HFF-Myc (cell line): ENCODE results near the gene UNC13D.

Experiments used
- DNase-seq: peaks from one replicate; pipeline ENCODE4 v3.0.0-alpha.2; 2011; ENCODE audit warnings: low read depth; ENCODE audit errors: extremely low read depth
- H3K4me3 ChIP-seq: replicated peaks from 2 replicates; pipeline ENCODE4 v1.5.1; 2011; ENCODE audit warnings: low read depth, mild to moderate bottlenecking, control low read depth, low read length
- TF ChIP-seq, protein P1 (sequence below): IDR thresholded peaks from 2 replicates; pipeline ENCODE4 v1.5.1; 2012; ENCODE audit warnings: mild to moderate bottlenecking, low read depth, low read length, control low read depth; ENCODE audit errors: missing control alignments

Gene UNC13D

DNA sequence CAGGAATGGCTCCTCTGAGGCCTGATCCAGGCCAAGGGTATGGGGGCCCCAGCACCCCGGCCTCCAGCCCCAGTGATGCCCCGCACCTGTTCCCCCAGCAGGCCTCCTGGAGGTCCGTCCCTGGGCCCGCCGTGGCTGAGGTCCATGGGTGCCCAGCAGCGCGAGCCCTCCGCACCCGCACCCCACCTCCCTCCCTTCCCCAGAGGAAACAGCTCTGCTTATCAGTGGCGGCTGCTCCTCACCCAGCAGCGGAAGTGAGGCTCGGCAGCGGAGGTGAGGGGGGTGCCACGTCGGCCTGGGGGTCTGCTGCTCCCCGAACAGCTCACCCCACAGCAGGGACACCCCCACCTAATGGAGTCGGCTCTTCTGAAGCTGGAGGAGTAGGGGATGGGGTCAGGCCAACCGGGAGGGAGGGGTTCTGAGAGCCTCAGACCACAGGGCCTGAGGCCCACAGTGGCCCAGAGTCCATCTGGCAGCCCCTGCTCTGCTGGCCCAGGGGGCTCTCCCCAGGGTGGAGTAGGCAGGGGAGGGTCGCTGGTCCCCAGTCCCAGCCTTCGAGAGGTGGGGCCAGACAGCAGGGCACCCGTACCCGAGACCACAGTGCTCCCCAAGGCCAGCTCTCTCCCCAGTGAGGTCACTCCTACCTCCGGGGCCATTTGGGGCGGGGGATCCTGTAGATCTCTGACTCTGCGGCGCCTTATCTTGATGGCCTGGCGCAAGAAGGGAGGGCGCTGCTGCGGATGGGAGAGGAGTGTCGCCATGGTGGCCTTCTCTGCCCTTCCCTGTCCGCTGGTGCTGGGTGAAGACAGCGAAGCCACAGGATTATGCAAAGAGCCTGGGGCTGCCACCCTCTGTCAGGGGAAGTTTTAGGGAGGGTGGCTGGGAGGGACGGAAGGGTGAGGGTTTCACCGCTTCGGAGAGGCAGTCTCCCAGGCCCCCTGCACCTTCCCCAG, at the start of gene UNC13D:
TSS of gene UNC13D (minus strand) at position 828 of the 953 bp plus-strand sequence. CDS start at position 761, 67 bp downstream.
- H3K4me3 ChIP-seq: no peak within 1 kb of the TSS
- TF ChIP-seq, protein P1, sequence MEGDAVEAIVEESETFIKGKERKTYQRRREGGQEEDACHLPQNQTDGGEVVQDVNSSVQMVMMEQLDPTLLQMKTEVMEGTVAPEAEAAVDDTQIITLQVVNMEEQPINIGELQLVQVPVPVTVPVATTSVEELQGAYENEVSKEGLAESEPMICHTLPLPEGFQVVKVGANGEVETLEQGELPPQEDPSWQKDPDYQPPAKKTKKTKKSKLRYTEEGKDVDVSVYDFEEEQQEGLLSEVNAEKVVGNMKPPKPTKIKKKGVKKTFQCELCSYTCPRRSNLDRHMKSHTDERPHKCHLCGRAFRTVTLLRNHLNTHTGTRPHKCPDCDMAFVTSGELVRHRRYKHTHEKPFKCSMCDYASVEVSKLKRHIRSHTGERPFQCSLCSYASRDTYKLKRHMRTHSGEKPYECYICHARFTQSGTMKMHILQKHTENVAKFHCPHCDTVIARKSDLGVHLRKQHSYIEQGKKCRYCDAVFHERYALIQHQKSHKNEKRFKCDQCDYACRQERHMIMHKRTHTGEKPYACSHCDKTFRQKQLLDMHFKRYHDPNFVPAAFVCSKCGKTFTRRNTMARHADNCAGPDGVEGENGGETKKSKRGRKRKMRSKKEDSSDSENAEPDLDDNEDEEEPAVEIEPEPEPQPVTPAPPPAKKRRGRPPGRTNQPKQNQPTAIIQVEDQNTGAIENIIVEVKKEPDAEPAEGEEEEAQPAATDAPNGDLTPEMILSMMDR: no peak
- no peak for DNase-seq

DNA sequence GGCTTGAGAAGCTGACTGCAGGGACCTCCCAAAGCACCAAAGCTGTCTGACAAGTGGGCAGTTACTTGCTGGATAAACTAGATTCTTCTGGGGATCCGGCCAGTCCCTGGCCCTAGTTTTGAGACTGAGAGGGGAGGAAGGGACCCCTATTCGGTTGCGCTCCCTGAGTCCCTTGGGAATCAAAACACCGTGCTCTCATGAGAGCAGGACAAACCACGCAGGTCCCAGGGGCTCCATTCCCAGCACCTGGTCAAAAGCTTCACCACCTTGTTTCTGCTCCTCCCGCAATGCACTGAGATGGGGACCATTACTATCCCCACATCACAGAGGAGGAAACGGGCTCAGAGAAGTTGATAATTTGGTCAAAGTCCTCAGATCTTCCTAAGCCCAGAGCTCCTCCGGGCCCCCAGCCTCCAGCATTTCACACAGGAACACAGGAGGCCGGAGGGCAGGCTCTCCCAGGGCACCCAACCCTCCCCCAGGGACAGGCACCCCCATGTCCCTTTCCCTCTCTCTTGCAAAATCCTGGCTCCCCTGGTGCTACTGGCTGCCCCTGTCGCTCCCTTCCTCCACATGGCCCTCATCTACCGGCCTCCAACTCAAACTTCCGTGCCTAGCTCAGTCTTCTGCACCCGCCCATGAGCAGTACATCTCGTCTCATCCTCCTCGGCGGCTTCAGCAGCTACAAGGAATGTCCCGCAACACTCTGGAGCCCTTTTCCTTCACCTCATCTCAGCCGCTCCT, 49.3 kb upstream of the UNC13D start:
- TF ChIP-seq, protein P1: no peak
- H3K4me3 ChIP-seq: no peak overlapping the region
- DNase-seq: no peak

DNA sequence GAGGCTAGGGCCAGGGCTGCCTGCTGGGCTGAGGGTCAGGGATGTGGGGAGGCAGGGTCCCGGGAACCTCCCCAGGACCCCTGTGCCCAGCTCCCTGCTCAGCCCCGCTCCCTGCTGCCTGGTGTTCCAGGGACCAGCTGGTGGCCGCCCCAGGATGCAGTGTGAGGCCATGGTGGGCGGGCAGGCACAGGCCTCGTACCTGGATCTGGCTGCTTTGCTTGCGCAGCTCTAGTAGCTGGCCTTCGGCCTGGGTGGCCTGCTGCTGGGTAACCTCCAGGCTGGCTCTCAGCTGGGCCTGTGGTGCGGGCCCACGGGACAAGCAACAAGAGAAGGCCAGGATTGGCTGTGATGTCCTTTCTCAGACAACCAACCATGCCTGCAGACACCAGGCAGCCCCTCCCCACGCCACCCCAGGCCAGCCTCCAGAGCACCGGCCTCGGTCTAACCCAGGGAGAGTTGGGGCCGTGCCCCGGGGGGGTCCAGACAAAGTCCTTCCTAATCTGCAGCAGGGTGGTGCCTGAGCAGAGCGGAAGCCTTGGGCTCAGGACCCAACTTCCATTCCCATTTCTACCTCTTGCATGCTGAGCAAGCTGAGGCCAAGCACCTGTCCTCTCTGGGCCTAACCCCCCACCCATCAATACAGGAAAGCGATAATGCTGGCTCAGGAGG, 48.5 kb upstream of the UNC13D start:
- DNase-seq: no peak
- TF ChIP-seq, protein P1: no peak
- H3K4me3 ChIP-seq: no peak overlapping the region

DNA sequence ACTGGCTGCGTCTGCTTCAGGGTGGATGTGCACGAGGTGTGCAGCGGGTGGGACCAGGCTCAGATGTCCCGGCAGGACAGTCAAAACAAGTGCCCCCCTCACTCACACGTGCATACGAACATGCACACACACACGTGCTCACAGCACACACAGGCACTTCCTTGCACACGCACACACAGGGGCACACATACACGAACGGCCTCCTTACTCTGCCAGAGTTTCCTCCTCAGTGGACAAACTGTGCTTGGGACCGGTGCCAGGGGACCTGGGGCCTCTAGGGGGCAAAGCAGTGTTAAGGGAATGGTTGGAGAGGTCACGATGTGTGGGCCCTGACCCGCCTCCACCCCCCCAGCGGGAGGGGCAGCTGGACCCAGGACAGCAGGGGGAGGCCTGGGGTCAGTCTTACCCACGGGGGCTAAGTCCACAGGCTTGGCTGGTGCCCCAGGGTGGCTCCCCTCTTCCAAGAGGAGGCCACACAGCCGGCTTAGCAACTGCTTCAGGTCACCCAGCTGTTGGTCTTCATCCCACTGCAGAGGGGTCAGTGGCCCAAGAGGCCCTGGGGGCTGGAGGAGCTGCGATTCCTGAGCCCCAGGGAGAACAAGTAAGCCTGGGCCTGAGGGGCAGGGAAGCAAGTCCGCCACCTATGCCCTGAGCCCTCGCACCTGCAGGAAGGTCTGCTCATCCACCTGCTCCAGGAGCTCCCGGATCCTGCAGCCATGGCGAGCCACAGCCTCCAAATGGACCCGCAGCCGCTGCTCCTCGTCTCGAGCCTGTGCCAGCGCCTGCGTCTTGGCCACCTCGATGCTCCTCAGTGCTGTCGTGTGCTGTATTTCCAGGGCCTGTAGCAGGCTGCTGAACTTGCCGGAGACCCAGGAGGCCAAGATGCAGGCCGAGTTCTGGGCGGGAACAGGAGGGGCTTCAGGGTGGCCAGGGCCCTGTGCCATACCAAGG, 47.7 kb upstream of the UNC13D start:
- TF ChIP-seq, protein P1: no peak
- no peak for DNase-seq
- H3K4me3 ChIP-seq: no peak overlapping the region

DNA sequence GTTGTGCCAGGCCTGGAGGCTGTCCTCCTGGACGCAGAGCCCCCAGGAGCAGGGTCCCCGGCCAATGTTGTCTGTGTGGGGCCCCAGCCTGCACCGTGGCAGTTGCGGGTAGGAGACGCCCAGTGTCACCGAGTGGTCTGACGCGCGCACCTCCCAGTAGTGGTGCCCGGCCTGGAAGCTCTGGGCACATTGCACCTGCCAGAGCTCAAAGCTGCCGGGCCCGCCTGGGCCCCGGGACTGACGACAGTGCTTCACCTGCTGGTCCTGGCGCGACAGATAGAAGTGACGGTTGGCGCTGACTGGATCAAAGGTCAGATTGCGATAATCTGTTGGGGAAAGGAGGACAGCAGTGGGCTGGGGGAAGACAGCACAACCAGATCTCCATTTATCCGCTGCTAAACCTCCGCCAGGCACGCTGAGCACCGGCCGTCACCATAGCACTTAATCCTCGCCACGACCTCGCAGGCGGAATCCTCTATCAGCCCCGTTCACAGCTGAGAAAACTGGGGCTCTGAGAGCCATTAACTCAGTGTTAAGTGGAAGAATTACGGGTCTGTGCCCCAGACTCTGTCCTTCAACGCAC, 46.9 kb upstream of the UNC13D start:
- no peak for DNase-seq
- TF ChIP-seq, protein P1: no peak
- no peak overlapping the region for H3K4me3 ChIP-seq

DNA sequence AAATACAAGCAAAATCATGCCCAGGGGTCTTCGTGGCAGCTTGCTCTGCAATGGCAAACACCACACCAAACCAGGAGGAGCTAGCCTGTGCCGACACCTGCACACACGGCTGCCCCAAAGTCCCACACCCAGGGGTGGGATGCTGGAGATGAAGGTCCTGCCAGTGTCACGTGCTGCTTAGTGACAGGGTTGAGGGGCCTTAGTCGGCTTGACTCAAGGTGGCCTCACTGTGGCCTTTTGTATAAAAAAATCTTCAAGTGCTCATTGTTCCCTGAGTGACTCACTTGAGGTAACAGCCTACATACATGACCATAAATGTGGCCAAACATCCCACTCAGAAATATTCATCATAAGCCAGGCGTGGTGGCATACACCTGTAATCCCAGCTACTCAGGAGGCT, 45.2 kb upstream of the UNC13D start:
- TF ChIP-seq, protein P1: no peak
- DNase-seq: no peak
- H3K4me3 ChIP-seq: no peak overlapping the region
